Measurements from ENCODE around the gene PRKCH.

Gene PRKCH

GRCh38 chr14:61478971-61479473, 157.6 kb downstream of the PRKCH start:
- DNase-seq: no peak

DNA sequence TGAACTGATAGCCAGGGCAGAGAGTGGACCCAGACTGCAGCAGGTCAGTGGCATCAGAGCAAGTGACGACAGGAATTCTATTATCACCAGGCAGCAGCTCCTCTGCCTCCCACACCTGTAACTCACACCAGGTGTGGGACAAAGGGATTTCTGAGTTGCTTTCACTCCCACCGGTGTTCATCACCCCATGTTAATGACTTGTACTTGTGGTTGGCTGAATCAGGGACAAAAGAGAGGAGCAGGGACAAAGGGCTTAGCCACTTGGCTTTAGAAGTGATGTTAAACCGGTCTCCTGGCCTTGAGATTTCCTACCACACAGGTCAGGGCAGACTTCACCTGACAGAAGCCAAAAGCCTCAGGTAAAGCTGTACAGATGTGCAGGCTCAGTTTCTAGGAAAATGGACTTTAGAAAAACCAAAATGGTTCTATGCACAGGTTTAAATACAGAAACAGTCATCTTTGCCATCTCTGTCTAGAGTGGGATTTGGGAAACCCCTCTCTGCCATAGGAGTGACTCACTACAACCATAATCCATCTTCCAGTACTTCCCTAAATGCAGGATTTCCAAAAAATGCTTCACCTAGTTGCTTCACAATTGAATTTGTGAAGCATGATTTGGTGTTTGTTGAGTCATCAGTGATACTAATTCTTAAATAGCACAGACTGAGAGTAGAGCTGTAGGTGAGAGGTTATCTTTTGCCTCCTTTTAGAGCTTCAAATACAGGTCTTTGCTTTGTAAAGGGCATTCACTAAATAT, 158.5 kb downstream of the PRKCH start:
- no peak for DNase-seq

DNA sequence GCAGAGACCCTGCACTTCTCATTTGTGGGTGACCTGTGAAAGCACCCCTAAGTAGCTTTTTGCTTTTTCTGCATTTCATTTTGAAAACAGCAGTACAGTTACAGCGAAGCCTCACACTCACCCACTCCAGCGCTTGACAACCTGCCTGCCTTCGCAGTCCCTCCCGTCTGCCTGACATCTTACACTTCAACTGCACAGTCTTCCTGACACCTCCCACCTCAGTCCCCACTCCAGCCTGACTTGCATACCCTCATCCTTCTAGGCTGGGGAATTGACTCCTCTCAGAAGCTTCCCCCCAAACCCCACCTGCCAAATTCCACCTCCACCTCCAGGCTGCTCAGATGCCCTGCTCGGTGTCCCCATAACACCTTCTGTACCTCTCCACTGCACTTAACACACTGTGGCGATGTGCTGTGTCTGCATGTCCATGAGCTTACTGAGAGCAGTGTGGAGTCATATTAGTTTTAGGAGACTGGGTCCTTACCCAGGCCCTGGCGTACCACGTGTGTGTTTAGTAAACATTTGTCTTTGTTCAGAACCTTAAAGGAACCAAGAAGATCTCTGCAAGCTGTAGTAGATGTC, 159.4 kb downstream of the PRKCH start:
- DNase-seq: no peak

GRCh38 chr14:61481701-61482100, 160.3 kb downstream of the PRKCH start:
- no peak for DNase-seq

- DNase-seq: no peak
Observed at GRCh38 chr14:61482348-61483206, 161.2 kb downstream of the PRKCH start.

DNA sequence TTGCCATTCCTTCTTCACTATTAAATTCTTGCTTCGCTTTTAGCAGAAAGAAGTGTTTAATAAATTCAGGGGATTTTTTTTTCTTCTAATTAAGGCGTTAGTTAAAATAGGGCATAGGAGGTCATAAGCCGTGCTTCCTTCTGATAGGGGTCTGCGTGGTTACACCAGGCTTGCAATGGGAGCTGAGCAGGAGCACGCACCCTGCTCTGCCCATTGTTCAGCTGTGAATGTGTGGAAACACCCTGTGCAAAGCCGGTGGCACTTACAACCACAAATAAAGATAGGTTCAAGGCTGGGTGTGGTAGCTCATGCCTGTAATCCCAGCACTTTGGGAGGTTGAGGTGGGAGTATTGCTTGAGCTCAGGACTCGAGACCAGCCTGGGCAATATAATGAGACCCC, 162.1 kb downstream of the PRKCH start:
- no peak for DNase-seq

DNA sequence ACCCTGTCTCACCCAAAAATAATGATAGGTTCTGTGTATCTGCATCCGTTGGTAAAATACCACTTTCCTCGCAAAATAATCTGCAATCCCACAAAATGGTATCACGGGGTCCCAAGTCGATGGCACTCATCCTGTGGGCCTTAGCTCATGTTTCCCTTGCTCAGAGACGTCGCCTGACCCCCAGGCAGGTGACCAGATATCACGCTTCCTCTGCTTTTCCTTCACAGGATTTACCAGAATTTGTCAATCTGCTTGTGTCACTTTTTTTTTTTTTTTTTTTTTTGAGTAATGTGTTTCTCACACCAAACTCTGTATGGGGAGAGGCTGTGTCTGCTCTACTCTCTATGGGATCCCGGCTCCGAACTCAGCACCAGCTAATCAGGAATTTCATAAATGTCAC, 162.7 kb downstream of the PRKCH start:
- no peak for DNase-seq

DNA sequence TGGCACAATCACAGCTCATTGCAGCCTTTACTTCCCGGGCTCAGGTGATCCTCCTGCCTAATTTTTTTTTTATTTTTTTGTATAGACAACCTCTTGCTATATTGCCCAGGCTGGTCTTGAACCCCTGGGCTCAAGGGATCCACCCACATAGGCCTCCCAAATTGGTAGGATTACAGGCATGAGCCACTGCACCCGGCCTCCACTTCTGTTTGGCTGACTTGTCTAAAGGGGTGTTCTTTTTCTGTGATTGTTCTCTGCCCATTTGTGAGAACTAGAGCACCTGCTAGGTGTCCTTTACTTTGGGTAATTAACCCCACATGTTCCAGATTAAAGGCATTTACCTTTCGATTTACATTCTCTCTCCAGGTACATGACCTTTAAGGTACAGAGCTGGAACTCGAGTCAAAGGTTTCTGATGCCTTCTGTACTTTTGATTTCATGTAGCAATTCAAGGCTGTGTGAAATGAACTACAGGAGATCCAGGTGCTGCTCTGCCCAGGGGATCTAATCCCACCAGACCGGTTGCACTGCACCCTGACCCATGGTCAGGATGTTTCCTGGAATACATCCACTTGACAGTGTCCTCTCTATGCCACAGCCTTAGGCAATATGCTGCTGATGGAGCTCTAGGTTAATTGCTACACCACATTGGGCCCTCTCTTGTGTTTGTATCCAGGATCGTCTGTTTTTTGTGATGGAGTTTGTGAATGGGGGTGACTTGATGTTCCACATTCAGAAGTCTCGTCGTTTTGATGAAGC, 163.6 kb downstream of the PRKCH start:
- no peak for DNase-seq

- DNase-seq: no peak
Observed at GRCh38 chr14:61485661-61486060, 164.3 kb downstream of the PRKCH start.

DNA sequence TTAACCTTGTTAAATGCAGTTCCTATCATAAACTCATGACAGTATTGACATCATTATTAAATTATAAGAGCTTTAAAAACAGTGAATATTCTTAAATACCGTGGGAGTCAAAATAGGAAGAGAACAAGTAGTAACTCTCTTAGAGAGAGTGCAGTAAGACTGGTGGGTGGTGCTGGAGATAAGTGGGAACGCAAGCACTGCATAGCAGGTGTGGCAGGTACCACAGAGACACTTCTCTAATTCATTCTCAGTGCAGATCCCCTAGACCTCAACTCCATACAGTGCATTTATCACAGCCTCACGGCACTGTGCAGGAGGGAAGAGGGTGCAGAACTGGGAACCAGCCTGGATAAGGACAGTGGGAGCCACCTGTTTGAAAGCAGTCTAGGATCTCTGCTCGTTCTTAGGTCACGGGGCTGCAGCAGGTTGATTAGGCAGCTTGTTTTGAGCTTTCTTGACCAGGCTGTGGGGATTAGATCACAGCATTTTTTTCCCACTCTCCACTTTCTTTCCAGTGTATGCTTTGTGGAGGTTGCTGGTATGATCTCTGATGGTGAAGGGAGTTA, 165.6 kb downstream of the PRKCH start:
- no peak for DNase-seq

- DNase-seq: no peak
Observed at GRCh38 chr14:61488417-61489401, 167.3 kb downstream of the PRKCH start.

DNA sequence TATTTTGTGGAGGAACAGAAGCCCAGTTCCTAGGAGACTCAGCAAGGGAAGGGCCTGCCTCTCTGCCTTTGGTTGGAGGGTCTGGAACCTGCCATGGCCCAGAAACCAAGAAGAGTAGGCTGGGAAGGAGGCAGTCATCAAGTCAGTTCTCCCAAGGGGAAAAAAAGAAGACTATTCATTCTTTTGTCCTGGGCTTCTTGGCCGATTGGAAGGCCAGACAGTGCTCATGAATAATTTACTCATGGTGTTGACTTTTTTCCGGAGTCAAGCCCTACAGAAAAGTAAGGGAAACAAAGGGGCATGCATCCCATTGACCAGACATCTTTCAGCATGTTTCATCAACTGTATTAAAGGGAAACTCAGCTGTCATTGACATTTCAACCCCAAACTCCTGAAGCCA, 168.1 kb downstream of the PRKCH start:
- DNase-seq: no peak

GRCh38 chr14:61489932-61490331, 168.6 kb downstream of the PRKCH start:
- no peak for DNase-seq

- DNase-seq: no peak
Observed at GRCh38 chr14:61491224-61491623, 169.8 kb downstream of the PRKCH start.

- no peak for DNase-seq
Observed at GRCh38 chr14:61491876-61492434, 170.6 kb downstream of the PRKCH start.

DNA sequence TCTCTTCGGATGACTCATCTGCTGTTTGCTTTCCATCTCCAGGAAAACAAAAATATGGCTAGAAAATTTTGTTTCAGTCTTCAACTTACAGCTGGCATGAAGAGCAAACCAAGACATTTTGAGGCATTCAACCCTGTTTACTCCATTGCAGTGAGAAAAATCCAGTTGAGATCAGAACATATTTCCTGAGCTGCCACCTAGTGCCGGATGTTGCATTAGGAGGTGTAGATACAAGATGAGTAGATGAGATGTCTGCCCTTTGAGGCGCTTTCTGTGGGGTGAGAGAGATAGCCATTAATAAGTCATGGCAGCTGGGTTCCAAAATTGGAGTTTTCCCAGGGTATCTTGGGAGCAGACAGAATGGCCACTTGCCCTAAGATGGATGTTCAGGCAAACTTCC, 171.1 kb downstream of the PRKCH start:
- DNase-seq: no peak

GRCh38 chr14:61493239-61493638, 171.9 kb downstream of the PRKCH start:
- DNase-seq: no peak

- no peak for DNase-seq
Observed at GRCh38 chr14:61494018-61494417, 172.6 kb downstream of the PRKCH start.

GRCh38 chr14:61495809-61496208, 174.4 kb downstream of the PRKCH start:
- DNase-seq: no peak

DNA sequence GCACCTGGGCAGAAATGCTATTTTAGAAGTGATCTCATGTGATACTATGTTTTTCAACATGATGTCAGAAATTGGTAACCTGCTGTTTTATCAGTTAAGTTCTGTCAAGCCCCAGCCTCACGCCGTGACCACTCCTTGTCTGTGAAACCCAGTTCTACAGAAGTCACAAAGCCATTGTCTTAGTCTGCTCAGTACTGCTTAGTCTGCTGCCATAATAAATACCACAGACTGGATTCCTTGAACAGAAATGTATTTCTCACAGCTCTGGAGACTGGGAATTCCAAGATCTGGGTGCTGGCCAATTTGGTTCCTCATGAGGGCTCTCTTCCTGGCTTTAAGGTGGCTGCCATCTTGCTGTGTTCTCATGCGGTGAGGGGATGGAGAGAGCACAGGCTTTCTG, 176.9 kb downstream of the PRKCH start:
- DNase-seq: no peak

GRCh38 chr14:61498811-61499210, 177.4 kb downstream of the PRKCH start:
- DNase-seq: no peak
